NOMO-1 treated with DMSO at 0.1 percent for 48 hours (cell line): ENCODE results near the gene DCP2.

Experiments
- DNase-seq: peaks from one replicate; lab custom pipeline; 2025; ENCODE audit not compliant: unreplicated experiment; lab: John Stamatoyannopoulos, UW

DCP2 gene

GRCh38 chr5:113017881-113018635 lies 41.5 kb downstream of the DCP2 start:
- no peak for DNase-seq

- DNase-seq, result no peak
Observed at GRCh38 chr5:113020461-113021273, 44.1 kb downstream of the DCP2 start.

- no peak for DNase-seq
Observed at GRCh38 chr5:113022661-113023060, 46.1 kb downstream of the DCP2 start.

- DNase-seq, result no peak
Observed at GRCh38 chr5:113024076-113024697, 47.6 kb downstream of the DCP2 start.

GRCh38 chr5:113025596-113025995 lies 49.0 kb downstream of the DCP2 start:
- DNase-seq, result no peak

- no peak for DNase-seq
Observed at GRCh38 chr5:113026211-113026610, 49.6 kb downstream of the DCP2 start.

- no peak for DNase-seq
Observed at GRCh38 chr5:113027015-113027414, 50.4 kb downstream of the DCP2 start.

GRCh38 chr5:113027431-113027830 lies 50.8 kb downstream of the DCP2 start:
- no peak for DNase-seq

GRCh38 chr5:113029614-113030013 lies 53.0 kb downstream of the DCP2 start:
- no peak for DNase-seq

- no peak for DNase-seq
Observed at GRCh38 chr5:113031104-113031503, 54.5 kb downstream of the DCP2 start.

GRCh38 chr5:113031557-113031956 lies 55.0 kb downstream of the DCP2 start:
- no peak for DNase-seq

GRCh38 chr5:113034182-113034773 lies 57.7 kb downstream of the DCP2 start:
- no peak for DNase-seq

GRCh38 chr5:113035096-113035495 lies 58.5 kb downstream of the DCP2 start:
- DNase-seq, result no peak

GRCh38 chr5:113036321-113036720 lies 59.7 kb downstream of the DCP2 start:
- DNase-seq, result no peak

- no peak for DNase-seq
Observed at GRCh38 chr5:113036826-113037225, 60.2 kb downstream of the DCP2 start.

- DNase-seq, result no peak
Observed at GRCh38 chr5:113038136-113038535, 61.5 kb downstream of the DCP2 start.

- DNase-seq, result no peak
Observed at GRCh38 chr5:113038714-113039113, 62.1 kb downstream of the DCP2 start.

GRCh38 chr5:113039229-113039933 lies 62.8 kb downstream of the DCP2 start:
- DNase-seq, result no peak

GRCh38 chr5:113039934-113040285 lies 63.3 kb downstream of the DCP2 start:
- no peak for DNase-seq

GRCh38 chr5:113040672-113041260 lies 64.2 kb downstream of the DCP2 start:
- no peak for DNase-seq
